Activated T-cell treated with anti-CD3 and anti-CD28 coated beads, Interleukin-2, amount 50 U/mL, for 72 hours (primary cell): ENCODE measurements around the gene HOXC5. TPM values are rescaled to one million over a fixed set of nuclear protein-coding genes. Genes with fewer than 3 reads are reported as not detected.
A peak's percentile ranks its signal among the peaks of the same experiment; 100 is the strongest.

Source experiments
- ATAC-seq, 2 donors: fragments of 150-1000 bp; cut with Tn5 transposase; replicated peaks in 1 of 2; 2 replicates each; pipeline ENCODE4 v1.10.0; 2021; ENCODE audit warnings: moderate library complexity in 2 of 2, mild to moderate bottlenecking in 1 of 2
- DNase-seq, 2 donors: peaks; one replicate each; pipeline ENCODE4 v3.0.0; 2021 to 2022; ENCODE audit warnings: mixed read lengths in 1 of 2
- H3K27ac Mint-ChIP-seq: one replicate; pipeline ENCODE4 v1.8.0; 2022; ENCODE audit warnings: mild to moderate bottlenecking, moderate library complexity, mixed read lengths
- H3K27me3 Mint-ChIP-seq: one replicate; pipeline ENCODE4 v1.8.0; 2022; ENCODE audit warnings: low read depth, mixed read lengths
- H3K36me3 Mint-ChIP-seq, 2 donors: one replicate each; pipeline ENCODE4 v1.8.0; 2022; ENCODE audit warnings: mixed read lengths in 2 of 2, mild to moderate bottlenecking in 1 of 2; ENCODE audit not compliant: insufficient read depth in 2 of 2
- H3K4me1 Mint-ChIP-seq: one replicate; pipeline ENCODE4 v1.8.0; 2022; ENCODE audit warnings: low read depth, mixed read lengths
- H3K4me3 Mint-ChIP-seq, 2 donors: one replicate each; pipeline ENCODE4 v1.8.0; 2022; ENCODE audit warnings: mild to moderate bottlenecking in 2 of 2, mixed read lengths in 2 of 2, moderate library complexity in 2 of 2
- H3K9me3 Mint-ChIP-seq, 2 donors: one replicate each; pipeline ENCODE4 v1.8.0; 2022; ENCODE audit warnings: mixed read lengths in 2 of 2
- total RNA-seq, 2 donors: library from RNA; stranded (reverse); gene quantifications; one replicate each; pipeline ENCODE4 v1.2.3, GENCODE V29; 2022

Gene HOXC5
- total RNA-seq, 2 donors from 2014 or later: not detected

DNA sequence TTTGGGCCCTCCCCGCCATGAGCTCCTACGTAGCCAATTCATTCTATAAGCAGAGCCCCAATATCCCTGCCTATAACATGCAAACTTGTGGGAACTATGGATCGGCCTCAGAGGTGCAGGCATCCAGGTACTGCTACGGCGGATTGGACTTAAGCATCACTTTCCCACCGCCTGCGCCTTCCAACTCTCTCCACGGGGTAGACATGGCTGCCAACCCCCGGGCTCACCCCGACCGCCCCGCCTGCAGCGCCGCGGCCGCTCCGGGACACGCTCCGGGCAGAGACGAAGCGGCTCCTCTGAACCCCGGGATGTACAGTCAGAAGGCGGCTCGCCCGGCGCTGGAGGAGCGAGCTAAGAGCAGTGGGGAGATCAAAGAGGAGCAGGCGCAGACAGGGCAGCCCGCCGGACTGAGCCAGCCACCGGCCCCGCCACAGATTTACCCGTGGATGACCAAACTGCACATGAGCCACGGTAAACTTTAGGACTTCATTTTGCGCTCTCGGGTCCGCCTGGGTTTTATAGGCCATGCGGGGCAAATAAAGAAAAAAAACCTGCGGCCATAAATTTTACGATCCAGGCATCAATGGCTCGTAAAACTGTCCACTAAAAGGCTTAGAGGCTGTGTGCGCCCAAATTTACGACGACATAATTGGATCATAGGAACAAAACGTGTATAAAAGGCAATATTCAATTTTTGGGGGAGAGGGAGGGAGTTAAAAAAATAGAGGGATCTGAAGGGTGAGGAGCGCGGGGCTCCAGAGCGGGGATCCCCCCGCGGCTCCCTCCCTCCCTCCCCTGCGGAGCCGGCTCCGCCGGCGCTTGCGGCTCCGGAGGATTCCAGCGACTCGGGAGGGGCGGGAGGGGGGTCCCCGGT, 493 bp downstream of the HOXC5 start:
- ATAC-seq: peak; percentile 48 to 50
- H3K4me1 Mint-ChIP-seq: peaks cover 28% of the 10 kb centered on the region
- H3K4me3 Mint-ChIP-seq: peak overlapping the region; percentile 82 to 84
- H3K27me3 Mint-ChIP-seq: peaks cover 85% of the 10 kb centered on the region
- peak in 1 of 2 donors; percentile 40 for DNase-seq
- no peaks in the 10 kb centered on the region for H3K9me3 Mint-ChIP-seq
- peak overlapping the region; percentile 79 for H3K27ac Mint-ChIP-seq
- H3K36me3 Mint-ChIP-seq: no peaks in the 10 kb centered on the region

DNA sequence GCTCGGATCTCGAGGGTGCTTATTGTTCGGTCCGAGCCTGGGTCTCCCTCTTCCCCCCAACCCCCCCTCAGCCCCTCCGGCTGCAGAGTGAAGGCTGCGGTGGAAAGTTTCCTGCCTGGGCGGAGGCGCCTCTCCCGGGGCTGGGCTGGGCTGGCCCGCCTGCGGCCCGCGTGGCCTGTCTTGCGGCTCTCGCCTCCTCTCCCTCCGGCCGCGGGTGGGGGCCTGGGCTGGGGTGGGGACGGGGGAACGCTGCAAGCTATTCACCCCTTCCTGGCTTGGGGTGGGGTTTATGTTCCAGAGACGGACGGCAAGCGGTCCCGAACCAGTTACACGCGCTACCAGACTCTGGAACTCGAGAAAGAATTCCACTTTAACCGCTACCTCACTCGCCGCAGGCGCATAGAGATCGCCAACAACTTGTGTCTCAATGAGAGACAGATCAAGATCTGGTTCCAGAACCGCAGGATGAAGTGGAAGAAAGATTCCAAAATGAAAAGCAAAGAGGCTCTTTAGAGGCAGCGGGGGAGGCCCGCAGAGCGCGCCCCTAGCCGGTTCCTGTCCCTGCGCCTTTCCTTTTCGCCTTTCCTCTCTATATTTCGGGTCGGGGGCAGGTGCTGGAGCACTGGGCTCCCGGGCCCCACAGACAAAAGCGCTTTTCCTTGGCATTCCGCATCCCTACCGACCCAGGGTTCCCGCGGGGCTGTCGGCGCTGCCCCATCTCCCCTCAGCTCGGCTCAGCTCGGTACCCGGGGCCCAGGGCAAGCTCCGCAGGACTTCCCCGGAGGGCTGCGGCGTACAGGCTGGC, 1.3 kb downstream of the HOXC5 start:
- H3K4me1 Mint-ChIP-seq: peaks cover 23% of the 10 kb centered on the region
- peak in 1 of 2 donors; percentile 22 for ATAC-seq

DNA sequence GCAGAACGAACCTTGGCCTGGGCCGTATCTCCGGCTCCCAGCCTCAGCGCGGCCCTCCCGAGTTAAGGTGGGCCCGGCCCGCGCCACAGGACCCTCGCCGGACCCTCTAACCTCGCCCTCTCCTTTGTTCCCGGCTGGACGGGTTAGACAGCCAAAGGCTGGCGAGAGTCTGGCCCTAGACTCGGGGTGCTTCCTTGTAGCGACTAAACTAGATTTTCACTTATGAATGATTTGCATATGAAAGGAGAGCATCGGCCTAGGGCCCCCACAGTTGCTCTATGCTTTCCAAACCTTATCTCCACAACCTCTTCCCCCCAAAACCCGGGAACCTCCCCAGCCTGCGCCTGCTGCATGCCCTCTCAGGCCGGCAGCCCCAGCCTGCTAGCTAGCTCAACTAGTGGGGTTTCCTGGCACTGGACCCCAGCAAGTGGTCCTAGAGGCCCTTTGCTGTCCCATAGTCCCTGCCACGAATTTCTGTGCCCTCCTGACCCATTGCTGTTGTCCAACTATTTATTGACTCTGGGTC, 2.0 kb downstream of the HOXC5 start:
- Mint-ChIP-seq H3K27ac (peak overlapping the region; percentile 90), H3K4me1 (peaks cover 18% of the 10 kb centered on the region), H3K36me3 (no peaks in the 10 kb centered on the region), H3K4me3 (peak overlapping the region; percentile 70 to 71), H3K27me3 (peaks cover 89% of the 10 kb centered on the region), H3K9me3 (no peaks in the 10 kb centered on the region)
- DNase-seq: no peak
- no peak for ATAC-seq

More for the DNA sequence above, 1.3 kb downstream of the HOXC5 start:
- Mint-ChIP-seq H3K4me3 (peak overlapping the region; percentile 67 to 70), H3K27me3 (peaks cover 88% of the 10 kb centered on the region), H3K27ac (no peak overlapping the region), H3K9me3 (no peaks in the 10 kb centered on the region), H3K36me3 (no peaks in the 10 kb centered on the region)
- no peak for DNase-seq

DNA sequence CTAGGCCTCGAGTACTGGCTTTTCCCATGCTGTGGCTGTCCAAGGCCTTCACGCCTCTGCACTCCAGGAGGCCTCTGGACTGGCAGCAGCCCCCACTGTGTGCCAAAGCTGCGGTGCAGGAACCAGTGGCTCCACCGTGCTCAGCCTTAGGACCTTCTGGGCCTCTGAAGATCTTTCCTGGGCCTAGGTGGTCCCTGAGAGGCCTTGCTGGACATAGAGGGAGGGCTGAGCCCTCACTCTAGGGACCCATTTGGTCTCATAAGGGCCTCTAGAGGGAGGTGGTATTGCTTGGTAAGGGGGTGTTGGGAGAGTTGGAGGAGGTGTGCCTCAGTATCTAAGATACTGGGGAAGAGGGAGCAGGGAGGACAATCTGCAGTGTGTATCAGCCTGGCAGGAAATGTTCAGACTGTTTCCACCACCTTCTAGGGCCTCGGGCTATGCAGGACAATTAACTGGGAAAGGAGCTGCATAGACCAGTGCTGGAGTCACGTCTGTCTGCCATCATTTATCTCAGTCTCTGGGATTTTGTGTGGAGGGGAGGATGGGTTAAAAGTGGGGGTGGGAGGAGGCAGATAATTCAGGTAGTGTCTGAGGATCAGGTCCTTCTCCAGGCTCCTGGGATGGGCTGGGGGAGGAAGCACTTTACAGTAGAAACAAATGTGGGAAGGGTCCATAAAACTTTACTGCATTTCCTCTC, 2.9 kb downstream of the HOXC5 start:
- H3K4me1 Mint-ChIP-seq: peaks cover 18% of the 10 kb centered on the region

DNA sequence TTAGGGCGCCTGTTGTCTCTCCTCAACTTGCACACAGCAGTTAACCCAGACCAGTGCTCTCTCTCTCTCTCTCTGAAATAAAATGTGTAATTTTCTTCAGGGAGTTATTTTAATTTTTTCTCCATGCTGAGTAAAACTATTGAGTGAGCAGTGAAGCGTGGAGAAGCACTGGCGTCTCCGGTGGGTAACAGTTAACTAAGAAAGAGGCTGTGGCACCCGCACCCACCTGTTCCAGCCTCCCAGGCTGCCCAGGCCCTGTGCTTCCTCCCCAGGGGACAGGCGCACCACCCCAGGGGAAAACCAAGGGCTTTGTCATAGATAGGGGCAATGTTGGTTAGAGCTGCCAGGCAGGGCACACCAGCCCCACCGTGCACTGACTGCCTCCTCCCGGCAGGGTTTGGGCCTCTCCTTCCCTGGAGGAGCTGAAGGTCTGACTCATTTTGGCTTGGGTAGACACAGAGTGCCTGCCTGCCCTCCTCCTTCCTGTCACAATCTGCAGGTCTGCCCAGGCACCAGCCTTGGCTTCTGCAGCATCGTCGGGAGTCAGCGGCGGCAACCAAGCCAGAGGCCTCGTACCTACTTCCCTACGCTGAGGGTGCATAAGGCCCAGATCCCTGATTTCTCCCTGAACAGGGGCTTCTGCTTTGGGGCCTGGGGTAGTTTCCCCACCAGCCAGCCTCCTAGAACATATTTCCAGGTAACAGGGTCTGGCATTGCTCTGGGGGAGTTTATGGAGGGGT, 3.9 kb downstream of the HOXC5 start:
- no peaks in the 10 kb centered on the region for H3K36me3 Mint-ChIP-seq
- no peak for DNase-seq
- ATAC-seq: peak in 1 of 2 donors; percentile 38
- H3K9me3 Mint-ChIP-seq: no peaks in the 10 kb centered on the region
- peaks cover 87% of the 10 kb centered on the region for H3K27me3 Mint-ChIP-seq
- no peak overlapping the region for H3K4me3 Mint-ChIP-seq
- peaks cover 18% of the 10 kb centered on the region for H3K4me1 Mint-ChIP-seq
- H3K27ac Mint-ChIP-seq: no peak overlapping the region

More for the DNA sequence above, 2.9 kb downstream of the HOXC5 start:
- Mint-ChIP-seq H3K9me3 (no peaks in the 10 kb centered on the region), H3K4me3 (no peak overlapping the region), H3K27me3 (peaks cover 89% of the 10 kb centered on the region), H3K36me3 (no peaks in the 10 kb centered on the region), H3K27ac (no peak overlapping the region)
- ATAC-seq (no peak), DNase-seq (no peak)

DNA sequence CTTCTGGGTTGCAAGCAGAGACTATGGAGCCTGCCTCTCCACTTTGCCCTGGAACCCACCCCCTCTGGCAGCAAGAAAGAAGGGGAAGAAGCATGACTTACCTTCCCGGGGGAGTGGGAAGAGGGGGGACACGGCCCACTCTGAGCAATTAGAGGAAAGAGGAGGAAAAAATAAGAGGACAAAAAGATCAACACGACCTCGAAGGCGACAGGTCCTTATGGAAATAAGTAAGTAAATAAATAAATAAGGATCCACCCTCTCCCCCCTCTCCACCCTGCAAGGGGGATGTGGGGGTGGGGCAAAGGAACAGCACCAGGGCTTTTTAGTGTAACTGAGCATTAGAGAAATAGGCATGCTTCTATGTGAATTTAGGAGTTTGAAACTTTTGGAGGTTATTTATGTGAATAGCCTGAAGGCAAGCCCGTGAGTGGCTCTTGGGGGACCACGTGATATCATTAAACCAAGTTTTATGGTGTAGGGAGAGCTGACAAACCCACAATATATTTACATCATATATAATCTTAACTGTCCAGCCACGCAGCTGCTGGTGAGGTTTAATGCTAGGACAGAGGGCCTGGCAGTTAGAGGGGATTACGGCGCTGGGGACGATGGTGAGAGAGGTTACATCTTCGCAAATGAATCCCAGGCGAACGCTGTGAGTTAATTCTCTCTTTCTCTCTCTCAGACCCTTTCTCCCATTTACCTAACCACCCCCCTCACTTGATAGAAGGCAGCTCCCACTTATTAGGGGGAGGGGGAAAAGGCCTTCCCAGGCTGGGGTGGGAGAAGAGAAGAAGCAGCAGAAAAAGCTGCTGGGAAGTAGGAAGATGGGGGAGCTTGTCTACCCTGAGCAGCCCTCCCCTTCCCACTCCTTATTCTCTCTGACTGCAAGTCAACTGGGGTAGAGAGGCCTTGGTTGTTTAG, 4.8 kb downstream of the HOXC5 start:
- Mint-ChIP-seq H3K4me1 (peaks cover 13% of the 10 kb centered on the region), H3K9me3 (no peaks in the 10 kb centered on the region), H3K36me3 (no peaks in the 10 kb centered on the region), H3K27me3 (peaks cover 87% of the 10 kb centered on the region), H3K4me3 (no peak overlapping the region), H3K27ac (no peak overlapping the region)
- DNase-seq (no peak), ATAC-seq (no peak)

DNA sequence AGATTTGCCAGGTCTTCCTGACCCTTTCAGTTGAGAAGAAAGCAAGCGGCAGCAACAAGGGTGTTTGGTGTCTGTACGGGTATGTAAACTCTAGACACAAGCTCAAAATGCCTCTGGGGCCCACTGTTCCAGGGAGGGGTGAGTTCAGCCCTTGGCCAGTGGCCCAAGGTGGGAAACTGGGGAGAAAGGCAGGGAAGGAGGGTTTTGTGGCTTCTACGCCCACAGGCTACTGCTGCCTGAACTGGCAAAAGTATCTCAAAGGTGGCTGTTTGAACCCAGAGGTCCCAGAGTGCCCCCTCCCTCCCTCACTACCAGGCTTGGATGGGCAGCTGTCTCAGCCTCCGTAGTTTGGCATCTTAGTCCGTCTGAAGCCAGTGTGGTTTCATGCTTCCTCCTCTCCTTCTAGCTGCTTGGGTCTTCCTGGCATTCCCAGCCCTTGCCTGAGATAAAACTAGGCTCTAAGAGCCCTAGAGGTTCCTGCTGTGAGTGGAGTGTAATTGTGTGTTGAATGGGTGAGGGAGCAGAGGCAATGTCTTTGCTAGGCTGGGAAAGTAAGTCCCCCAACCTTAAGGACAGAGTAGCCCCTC, 5.5 kb downstream of the HOXC5 start:
- H3K36me3 Mint-ChIP-seq: no peaks in the 10 kb centered on the region
- no peak overlapping the region for H3K27ac Mint-ChIP-seq

DNA sequence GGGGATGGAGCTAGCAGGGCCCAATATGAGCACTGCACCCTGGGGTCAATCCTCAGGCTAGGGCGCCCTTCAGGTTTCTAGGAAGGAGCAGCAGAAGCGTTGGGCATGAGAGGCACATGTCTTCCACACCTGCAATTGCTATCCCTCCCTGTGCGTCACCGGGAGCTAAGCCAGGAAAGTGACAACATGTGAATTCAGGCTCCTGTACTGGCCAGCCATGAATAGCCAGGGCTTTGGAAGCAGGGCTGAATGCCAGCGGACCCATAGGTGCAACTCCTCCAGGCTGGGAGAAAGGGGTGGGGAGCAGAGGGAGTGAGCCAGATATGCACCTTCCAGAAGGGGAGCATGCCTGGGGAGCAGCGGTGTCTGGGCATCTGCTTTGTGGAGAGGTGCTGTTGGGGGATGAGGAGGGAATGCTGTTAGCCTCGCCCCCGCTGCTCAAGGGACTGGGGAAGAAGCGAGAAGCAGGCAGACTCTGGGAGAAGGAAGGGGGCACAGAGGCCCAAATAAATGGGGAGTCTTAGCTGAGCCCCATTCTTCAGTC, 6.1 kb downstream of the HOXC5 start:
- no peak overlapping the region for H3K4me3 Mint-ChIP-seq
- DNase-seq: no peak
- H3K27ac Mint-ChIP-seq: no peak overlapping the region
- peaks cover 4% of the 10 kb centered on the region for H3K4me1 Mint-ChIP-seq
- H3K9me3 Mint-ChIP-seq: no peaks in the 10 kb centered on the region
- H3K27me3 Mint-ChIP-seq: peaks cover 90% of the 10 kb centered on the region
- no peaks in the 10 kb centered on the region for H3K36me3 Mint-ChIP-seq
- ATAC-seq: no peak

More for the DNA sequence above, 5.5 kb downstream of the HOXC5 start:
- no peak for ATAC-seq
- DNase-seq: no peak
- H3K9me3 Mint-ChIP-seq: no peaks in the 10 kb centered on the region
- no peak overlapping the region for H3K4me3 Mint-ChIP-seq
- H3K4me1 Mint-ChIP-seq: peaks cover 7% of the 10 kb centered on the region
- peaks cover 88% of the 10 kb centered on the region for H3K27me3 Mint-ChIP-seq

DNA sequence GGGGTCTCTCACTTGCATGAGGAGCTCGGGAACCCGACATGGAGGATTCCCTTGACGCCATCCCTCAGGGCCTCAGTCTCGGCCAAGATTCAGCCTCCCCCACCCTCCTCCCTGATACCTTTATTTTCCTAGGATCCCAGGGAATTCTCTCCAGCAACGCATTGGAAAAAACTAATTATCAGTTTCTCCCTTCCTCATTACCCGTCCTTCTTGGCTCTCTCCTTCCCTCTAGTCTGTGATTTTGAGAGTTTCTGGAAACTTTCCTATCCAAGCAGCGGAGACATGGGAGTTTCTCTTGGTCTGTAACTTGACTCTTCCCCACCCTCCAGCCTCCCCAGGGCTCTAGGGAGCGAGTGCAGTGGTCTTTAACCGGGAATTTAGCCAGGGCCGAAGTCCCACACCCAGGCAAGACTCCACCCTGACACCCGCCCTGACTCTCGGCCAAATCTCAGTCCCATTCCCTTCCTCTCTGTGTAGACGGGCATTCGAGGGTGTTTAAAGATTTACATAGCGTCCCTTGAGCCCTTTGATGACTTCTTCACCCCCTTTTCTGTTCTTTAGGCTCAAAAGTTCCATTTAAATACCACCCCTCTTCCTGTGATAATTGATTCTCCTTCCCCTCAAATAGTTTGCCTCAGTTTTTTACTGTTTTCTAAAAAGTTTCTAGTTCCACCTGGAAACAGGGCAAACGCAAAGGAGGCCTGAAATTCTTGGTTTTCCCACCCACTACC, 6.7 kb downstream of the HOXC5 start:
- ATAC-seq: no peak
- Mint-ChIP-seq H3K36me3 (no peaks in the 10 kb centered on the region), H3K4me3 (no peak overlapping the region), H3K4me1 (peaks cover 4% of the 10 kb centered on the region), H3K27me3 (peaks cover 91% of the 10 kb centered on the region), H3K9me3 (no peaks in the 10 kb centered on the region), H3K27ac (no peak overlapping the region)
- no peak for DNase-seq

DNA sequence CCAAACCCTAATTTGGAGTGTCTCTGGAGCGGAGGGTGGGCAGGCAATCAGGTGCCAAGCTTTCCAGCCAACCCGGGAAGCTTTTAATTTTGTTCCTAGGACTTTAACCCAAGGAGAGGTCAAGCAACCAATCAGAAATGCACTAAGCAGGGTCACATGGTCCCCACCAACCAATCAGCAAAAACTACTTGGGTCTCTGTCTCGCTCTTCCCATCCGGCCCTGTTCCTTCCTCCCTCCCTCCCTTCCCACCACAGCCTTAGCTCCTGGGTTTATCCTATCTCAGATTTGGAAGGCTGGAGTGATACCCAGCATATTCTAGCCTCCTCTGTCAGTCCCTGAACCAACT, 7.3 kb downstream of the HOXC5 start:
- H3K4me3 Mint-ChIP-seq: no peak overlapping the region
- H3K27me3 Mint-ChIP-seq: peaks cover 91% of the 10 kb centered on the region
- H3K4me1 Mint-ChIP-seq: peaks cover under 1% of the 10 kb centered on the region
- no peaks in the 10 kb centered on the region for H3K36me3 Mint-ChIP-seq
- H3K9me3 Mint-ChIP-seq: no peaks in the 10 kb centered on the region
- H3K27ac Mint-ChIP-seq: no peak overlapping the region
- DNase-seq (no peak), ATAC-seq (no peak)

DNA sequence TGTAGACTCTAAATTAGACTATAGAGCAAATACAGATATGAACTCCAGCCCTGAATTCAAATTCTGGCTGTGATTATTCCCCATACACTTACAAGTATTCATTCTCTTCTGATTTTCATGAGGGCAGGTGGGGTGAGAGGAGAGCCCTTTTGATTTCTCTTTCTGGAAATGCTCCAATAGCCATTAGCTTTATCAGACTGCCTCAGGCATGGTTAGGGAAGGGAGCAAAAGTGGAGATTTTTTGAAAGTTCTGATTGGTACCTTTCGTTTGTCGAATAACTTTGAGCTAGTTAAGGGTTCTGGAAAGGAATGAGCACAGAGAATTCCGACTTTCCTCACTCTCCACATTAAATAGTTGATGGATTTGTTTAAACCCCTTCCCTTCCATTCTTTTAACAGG, 7.8 kb downstream of the HOXC5 start:
- no peaks in the 10 kb centered on the region for H3K4me1 Mint-ChIP-seq
- no peak overlapping the region for H3K4me3 Mint-ChIP-seq
- H3K36me3 Mint-ChIP-seq: no peaks in the 10 kb centered on the region
- no peaks in the 10 kb centered on the region for H3K9me3 Mint-ChIP-seq
- DNase-seq: no peak
- no peak for ATAC-seq
- peaks cover 91% of the 10 kb centered on the region for H3K27me3 Mint-ChIP-seq
- no peak overlapping the region for H3K27ac Mint-ChIP-seq
